Amniotic epithelial cell (primary cell): ENCODE measurements around the gene METAP2.
"Not testable (repeated sequence)": the region's sequence is repeated elsewhere in the genome, so short reads cannot be mapped to it uniquely, and the experiment has no call there.

Experiments used
- DNase-seq: peaks from one replicate; pipeline ENCODE4 v3.0.0-alpha.2; 2010; ENCODE audit warnings: low read depth

The METAP2 gene

DNA sequence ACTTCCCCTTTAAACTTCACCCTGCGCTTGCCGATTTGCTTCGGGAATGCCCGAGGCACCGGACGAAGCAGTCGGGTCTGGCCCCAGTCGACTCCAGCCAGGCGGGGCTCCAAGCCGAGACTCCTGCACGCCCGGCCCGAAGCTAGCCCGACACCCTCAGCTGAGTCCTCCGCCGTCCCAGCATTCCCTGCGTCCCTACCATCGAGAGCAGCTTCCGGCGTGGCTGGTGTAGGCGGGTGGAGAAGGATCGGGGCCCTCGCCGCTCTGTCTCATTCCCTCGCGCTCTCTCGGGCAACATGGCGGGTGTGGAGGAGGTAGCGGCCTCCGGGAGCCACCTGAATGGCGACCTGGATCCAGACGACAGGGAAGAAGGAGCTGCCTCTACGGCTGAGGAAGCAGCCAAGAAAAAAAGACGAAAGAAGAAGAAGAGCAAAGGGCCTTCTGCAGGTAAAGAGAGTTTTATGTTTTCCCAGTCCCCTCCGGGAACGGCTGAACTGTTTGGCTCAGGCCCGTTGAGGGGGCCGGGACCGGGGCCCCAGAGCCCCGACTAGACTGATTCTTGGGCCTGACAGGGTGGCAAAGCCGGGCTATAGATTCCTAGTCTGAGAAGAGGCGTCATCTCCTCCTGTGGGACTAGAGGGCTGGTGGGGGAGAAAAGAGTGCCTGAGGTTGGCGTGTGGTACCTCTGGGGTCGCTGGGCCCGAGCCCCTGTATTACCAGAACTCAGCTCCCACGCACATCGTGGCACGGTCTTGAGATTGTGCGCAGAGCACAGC, at the start of gene METAP2:
Gene METAP2 (plus strand): TSS at position 269 of the 776 bp plus-strand sequence. CDS start 28 bp downstream, at position 297.
- DNase-seq, result peak; percentile 96

DNA sequence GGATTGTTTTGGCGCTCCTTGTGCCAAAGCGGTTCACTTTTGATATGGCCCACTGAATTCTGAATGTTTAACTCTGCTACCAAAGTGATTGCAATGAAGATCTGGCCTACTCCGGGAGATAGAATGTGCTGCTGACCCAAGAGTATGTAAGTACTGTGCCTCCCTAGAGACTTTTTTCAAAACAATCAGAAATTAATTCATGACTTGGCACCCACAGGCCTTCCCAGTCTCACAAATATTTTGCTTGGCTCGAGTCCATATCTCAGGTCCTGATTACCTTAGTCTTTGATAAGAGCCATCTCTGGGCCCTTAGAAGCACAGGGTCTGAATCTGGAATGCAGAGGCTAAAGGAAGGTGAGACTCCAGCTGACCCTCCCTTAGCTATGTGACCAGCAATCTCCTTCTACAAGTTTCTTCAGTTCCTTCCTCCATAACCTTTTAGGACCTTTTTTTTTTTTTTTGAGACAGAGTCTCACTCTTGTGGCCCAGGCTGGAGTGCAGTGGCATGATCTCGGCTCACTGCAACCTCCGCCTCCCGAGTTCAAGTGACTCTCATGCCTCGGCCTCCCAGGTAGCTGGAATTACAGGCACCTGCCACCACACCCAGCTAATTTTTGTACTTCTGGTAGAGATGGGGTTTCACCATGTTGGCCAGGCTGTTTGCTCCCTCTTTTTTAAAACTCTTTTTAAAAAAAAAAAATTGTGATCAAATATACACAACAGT, 49.5 kb upstream of the METAP2 start:
- no peak for DNase-seq

DNA sequence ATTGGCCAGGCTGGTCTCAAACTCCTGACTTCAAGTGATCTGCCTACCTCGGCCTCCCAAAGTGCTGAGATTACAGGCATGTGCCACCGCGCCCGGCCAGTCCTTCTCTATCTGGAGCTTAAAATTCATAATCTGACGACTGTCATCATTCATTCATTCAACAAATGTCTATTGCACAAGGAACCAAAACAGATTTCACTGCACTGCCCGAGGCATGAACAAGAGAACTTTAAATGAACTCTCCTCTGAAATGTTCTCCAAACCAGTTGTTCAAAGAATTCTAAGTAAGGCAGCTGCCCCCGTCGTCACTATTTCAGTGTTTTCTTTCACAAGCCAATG, 44.8 kb upstream of the METAP2 start:
- DNase-seq, result no peak

DNA sequence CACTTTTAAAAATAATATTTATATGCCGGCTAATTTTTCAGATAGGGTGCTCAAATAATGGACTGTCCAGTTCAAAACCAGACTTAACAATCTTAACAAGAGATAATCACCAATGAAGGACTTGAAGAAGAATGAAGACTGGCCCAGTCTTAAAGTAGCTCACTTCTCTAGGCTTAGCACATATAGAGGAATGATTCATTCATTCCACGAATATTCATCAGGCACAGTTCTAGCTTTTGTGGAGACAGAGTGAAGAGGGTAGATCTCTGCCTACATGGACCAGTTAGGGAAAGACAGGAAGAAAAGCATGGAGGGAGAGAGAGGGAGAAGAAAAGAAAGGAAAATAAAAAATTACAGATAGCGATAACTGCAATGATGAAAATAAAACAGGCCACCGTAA, 42.8 kb upstream of the METAP2 start:
- DNase-seq, result no peak

DNA sequence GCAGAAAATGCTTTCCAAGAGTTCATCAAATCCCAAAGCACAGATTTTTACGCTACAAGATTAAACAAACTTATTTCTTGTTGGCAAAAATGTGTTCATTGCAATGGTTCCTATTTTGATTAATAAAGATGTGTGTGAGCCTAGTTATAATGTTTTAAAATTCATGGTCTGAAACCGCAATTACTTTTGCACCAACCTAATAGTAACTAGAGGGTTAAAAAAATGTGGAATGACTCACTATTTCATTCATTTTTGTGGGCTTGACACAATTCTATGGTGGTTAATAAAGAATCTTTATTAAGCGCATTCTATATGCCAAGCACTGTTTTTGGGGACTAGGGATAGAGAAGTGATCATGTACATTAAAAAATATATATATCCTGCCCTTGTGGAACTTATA, 38.6 kb upstream of the METAP2 start:
- no peak for DNase-seq

DNA sequence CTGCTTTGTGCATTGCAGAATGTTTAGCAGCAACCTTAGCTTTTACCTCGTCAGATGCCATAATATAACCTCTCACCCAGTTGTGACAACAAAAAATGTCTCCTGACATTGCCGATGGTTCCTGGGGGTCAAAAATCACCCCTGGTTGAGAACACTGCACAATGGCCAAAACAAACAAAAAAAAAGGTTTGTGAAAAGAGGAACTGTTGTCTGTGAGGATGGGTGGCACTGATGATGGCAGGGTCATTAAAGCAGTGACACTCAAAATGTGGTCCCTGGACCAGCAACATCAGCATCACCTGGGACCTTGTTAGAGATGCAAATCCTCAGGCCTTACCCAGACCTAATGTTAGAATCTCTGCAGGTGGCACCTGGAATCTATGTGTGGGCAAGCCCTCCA, 36.4 kb upstream of the METAP2 start:
- no peak for DNase-seq

DNA sequence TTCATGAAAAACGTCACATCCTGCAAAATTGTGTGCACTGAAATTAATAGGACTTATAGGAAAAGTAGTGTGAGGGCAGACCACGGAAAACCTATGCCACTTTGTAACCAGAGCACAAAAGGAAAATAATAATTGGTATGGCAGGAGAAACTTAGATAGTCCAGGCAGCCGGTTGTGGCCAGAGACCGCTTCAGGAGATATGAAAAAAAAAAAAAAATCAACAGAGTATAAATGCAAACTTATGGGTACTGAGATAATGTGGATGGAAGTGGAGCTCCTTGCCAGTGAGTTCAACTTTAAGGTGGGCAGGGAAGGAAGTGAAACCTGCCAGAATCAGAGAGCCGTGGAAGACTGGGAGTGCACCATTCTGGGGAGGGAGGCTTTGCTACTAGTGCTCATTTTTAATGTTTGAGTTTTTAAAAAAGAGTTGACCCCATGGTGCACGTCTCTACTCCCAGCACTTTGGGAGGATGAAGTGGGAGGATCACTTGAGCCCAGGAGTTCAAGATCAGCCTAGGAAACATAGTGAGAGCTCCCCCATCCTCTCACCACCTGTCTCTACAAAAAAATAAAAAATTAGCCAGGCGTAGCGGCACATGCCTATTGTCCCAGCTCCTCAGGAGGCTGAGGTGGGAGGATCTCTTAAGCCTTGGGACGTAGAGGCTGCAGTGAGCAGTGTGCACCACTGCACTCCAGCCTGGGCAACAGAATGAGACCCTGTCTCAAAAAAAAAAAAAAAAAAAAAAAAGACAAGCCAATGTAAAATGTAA, 34.3 kb upstream of the METAP2 start:
- DNase-seq, result no peak

DNA sequence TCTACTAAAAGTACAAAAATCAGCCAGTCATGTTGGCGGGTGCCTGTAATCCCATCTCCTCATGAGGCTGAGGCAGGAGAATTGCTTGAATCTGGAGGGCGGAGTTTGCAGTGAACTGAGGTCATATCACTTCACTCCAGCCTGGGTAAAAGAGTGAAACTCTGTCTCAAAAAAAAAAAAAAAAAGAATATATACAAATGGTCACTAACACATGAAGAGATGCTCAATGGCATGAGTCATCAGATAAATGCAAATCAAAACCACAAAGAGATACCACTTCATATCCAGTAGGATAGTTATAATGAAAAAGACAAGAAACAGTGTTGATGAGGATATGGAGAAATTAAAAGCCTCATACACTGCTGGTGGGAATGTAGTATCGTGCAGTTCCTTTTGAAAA, 33.6 kb upstream of the METAP2 start:
- peak; percentile 74 for DNase-seq

DNA sequence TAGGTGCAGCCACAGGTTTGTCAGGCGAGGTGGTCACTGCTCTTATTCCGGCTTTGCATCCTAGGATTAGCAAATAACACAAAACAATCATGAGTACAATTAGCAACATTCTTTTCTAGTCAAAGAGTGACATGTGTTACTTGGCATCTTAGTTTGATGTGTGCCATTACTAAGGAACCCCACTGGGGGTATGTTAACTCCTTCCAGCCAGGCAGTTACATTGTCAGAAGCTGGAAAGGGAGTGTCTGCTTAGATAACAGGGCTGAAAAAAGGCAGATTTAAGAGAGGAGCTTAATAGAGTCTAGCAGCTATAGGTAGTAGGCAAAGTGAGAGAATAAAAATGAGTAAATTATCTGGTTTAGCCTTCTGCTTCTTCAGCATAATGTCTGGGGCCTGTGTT, 30.5 kb upstream of the METAP2 start:
- no peak for DNase-seq

DNA sequence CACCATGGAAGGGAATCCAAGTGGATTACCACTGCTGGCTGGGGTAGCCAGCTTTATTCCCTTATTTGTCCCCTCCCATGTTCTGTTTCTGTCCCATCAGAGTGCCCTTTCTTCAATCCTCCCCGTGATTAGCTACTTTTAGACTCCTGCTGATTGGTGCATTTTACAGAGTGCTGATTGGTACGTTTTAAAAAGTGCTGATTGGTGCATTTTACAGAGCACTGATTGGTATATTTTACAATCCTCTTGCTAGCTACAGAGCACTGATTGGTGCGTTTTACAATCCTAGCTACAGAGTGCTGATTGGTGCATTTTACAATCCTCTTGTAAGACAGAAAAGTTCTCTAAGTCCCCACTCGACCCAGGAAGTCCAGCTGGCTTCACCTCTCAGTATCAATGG, 28.9 kb upstream of the METAP2 start:
- not testable (repeated sequence) for DNase-seq

DNA sequence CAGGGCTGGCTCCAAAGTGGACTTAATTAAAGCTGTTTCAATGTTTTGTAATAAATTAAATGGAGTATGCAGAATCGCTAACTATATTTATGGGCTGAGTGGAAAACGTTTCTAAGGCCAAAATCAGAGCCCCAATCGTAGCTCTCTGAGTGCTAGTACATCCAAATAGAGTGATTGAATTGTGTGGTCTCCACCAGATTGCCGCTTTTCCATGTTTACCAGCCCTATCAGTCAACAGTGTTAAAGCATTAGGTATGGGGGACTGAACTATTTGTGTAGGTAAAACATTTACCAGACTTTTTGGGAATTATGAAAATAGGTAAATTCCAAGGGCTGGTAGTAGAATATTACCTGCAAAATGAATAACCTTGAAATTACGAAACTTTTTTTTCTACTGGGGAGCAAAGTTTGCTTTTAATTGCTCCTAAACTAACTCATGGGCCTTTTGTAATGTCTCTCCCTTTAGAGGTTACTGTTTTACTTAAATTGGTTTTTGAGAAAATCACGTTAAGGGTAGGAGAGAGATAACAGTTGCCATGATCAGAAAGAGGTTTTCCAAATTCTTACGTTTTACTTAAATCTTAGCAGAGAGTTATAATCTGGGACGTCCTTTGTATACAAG, 28.0 kb upstream of the METAP2 start:
- no peak for DNase-seq

DNA sequence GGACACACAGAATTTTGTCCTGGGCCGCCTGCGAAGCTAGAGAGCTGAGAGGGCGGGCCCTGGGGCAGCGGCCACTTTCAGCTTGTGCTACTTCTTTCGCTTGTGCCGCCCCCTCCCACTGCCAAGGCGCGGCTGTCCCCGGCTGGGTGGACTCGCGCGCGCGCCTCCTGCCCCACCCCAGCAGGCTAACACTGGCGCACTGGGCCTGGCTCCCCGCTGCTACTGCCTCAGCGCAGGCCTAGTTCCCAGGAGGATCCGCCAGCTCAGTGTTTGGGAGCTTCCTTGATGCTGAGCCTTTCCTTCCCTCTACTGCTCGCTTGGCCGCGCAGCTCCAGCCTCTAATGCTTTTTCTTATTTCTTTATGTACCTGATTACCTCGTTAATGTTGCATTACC, 27.4 kb upstream of the METAP2 start:
- no peak for DNase-seq

DNA sequence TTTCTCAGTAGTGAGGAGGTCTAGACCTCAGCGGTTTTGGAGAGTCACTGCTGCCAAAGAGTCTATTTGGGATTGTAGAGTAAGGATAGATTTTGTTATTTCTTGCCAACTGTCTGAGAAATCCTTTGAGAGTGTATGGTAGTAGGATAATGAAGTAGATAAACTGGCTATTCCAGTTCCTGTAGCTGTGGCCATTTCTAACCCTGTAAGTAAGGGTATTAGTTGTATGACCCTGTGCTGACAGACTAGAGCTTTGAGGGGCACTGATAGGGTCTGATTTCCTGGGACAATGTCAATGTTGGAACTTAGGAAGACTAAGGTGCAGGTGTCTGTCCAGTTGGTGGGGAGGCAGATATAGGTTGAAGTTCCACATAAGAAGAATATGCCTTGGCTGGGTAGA, 24.3 kb upstream of the METAP2 start:
- not testable (repeated sequence) for DNase-seq

DNA sequence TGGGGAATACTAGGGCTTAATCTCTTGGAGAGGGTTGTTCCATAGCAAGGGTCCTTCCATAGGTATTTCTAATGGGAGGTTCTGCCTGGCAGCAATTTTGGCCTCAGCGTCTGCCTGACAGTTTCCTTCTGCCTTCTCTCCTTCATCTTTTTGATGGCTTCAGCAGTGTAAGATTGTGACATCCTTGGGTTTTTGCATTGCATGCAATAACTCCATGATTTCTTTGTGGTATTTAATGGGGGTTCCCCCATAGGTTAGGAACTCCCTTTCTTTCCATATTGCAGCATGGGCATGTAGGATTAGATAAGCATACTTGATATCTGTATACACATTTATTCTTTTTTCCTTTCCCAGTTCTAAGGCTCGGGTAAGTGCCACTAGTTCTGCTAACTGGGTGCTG, 21.5 kb upstream of the METAP2 start:
- not testable (repeated sequence) for DNase-seq

DNA sequence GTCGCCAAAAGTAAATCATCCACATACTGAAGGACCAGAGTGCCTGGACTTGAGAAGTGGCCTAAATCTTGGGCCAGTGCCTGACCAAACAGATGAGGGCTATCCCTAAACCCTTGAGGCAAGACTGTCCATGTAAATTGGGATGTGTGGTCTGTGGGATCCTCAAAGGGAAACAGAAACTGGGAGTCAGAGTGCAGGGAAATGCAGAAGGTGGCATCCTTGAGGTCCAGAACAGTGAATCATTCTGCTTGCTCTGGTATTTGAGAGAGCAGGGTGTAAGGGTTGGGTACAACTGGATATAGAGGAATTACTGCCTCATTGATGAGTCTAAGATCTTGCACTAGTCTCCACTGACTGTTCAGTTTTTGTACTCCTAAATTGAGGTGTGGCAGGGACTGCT, 20.1 kb upstream of the METAP2 start:
- DNase-seq, result peak; percentile 33

DNA sequence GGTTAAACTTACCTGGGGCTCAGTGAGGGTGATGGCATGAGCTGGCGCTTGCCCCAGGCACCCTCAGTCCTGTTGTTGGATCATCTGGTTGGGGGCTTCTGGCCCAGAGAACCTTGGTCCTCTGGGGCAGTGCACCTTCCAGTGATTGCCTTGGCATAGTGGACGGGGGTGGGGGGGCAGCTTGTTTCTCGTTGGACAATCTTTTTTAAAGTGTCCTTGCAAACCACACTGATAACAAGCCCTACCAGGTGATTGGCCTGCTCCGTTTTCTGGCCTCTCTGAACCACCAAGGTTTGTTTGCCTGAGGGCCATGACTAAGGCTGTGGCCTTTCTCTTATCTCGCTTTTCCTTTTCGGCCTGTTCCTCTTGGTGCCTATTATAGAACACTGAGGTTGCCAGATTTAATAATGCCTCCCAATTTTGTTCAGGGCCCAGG, 19.2 kb upstream of the METAP2 start:
- DNase-seq, result not testable (repeated sequence)

DNA sequence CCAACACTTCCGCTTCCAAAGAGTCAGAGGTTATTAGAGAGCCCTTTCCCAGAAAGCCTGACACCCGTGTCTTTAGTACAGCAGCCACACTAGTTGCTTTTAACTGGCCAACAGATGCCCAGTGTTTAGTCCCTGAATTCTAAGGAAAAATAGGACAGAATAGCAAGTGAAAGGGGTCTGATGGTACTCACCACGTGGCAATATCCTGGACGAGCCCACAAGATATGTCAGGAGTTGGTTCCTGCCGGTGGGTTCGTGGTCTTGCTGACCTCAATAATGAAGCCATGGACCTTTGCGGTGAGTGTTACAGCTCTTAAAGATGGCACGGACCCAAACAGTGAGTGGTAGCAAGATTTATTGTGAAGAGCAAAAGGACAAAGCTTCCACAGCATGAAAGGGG, 16.3 kb upstream of the METAP2 start:
- DNase-seq, result peak; percentile 55

DNA sequence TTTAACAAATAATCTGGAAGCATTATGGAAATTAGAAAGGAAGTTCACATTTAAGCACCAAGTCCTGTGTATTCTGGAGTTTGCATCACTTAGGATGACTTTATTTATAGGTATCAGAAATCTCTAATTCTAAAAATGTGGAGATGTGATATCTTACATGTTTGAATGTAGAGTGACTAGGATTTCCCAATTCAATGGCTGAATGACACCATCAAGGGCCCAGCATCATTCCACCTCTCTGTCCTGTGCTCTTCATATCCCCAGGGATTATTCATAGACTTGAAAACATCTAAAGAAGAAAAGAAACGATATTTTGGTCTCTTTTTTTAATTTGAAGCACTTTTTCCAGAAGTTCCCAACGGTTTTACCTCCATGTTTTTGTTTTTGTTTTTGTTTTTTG, 15.2 kb upstream of the METAP2 start:
- DNase-seq, result no peak

DNA sequence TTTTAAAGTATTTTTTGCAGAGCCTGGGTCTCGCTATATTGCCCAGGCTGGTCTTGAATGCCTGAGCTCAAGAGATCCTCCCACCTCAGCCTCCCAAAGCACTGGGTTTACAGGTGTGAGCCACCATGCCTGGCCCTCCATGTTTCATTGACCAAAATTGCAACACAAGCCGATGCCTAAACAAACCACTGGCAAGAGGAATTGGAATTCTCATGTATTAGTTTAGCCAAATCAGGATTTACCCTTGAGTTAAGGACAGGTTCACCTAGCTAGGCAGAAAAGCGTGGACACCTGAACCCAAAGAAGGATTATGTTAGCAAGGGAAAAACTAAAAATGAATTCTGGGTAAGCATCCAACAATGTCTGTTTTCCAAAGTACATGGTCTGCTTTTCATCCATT, 14.6 kb upstream of the METAP2 start:
- DNase-seq, result no peak

DNA sequence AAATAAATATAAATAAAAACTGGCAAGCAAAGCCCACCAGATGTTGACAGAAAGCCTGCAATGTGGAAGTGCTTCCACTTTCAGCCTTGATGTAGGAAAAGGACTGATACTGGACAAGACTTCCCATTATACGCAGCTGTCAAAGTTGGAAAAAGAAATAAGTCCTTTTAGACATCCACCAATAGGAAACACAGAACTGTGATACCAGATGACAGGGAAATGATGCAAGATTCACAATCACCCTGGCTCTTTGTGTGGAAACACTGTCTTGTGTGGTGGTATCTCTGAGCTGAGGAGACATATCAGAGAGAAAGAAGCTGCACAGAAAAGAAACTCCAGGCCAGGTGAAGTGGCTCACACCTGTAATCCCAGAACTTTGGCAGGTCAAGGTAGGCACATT, 13.8 kb upstream of the METAP2 start:
- no peak for DNase-seq

DNA sequence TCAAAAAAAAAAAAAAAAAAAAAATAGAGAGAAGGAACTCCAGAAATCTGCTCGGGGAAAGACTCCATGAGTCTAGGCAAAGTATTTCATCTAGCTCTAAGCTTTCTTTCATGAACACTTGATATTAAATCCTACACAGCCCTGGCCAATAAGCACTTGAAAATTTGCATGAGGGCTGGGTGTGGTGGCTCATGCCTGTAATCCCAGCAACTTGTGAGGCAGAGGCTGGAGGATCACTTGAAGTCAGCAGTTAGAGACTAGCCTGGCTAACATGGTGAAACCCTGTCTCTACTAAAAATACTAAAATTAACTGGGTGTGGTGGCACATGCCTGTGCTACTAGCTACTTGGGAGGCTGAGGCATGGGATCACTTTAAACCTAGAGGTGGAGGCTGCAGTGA, 13.1 kb upstream of the METAP2 start:
- DNase-seq, result no peak

DNA sequence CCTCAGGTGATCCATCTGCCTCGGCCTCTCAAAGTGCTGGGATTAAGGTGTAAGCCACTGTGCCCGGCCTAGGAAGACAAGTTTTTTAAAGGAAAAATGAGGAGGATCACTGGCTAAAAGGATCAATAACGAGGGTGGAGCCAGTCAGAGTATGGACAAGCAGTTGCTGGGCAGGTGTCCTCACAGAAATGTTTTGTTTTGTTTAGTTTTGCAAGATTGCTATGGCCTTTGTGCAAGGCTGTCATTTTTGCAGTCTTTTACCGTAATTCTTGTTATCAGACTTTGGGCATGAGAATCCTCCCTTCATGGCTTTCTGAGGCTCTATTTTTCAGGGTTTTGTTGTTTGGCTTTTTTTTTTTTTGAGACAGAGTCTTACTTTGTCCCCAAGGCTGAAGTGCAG, 11.9 kb upstream of the METAP2 start:
- DNase-seq, result no peak

DNA sequence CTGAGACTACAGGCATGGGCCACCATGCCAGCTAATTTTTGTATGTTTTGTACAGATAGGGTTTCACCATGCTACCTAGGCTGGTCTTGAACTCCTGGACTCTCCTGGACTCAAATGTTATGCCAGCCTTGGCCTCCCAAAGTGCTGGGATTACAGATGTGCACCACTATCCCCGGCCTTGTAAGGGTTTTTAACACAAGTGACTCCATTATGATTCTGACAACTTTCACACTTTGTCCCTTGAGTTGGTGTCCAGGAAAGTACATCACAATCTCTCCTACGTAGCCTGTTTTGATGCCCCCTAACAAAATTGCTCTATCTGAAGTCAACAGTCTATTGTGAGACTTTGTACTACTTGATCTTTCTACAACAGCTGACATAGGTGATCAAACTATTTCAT, 11.4 kb upstream of the METAP2 start:
- DNase-seq, result no peak
